Pancreas (tissue), 10 donors: ENCODE measurements around the gene BCL2L15. TPM values are rescaled to one million over a fixed set of nuclear protein-coding genes. Genes with fewer than 3 reads are reported as not detected.
"Not testable (repeated sequence)": the region's sequence is repeated elsewhere in the genome, so short reads cannot be mapped to it uniquely, and the experiment has no call there.

Source experiments
- ATAC-seq, 4 donors: fragments of 200-7000 bp; cut with Tn5 transposase; one replicate each; pipeline versions ENCODE4 v1.8.0 to v1.9.1; 2020; ENCODE audit warnings: mild to moderate bottlenecking in 4 of 4, moderate library complexity in 4 of 4
- DNase-seq, 6 donors: peaks; one replicate each; pipeline ENCODE4 v3.0.0-alpha.2; 2020
- FAIRE-seq: peaks from 2 replicates; lab custom pipeline; 2012; peaks lifted over from hg19 to GRCh38; lab: Jason Lieb, UNC
- H3K27ac ChIP-seq, 4 donors: fragments of 200-600 bp; sonication (generic); 1 replicate in 3 of 4; 2 replicates in 1 of 4; pipeline versions ENCODE4 v1.5.0 to v1.8.0; 2020
- H3K27me3 ChIP-seq, 4 donors: fragments of 200-600 bp; one replicate each; pipeline ENCODE4 v1.8.0; 2021
- H3K36me3 ChIP-seq, 3 donors: fragments of 200-600 bp; sonication (generic) in 1 of 3; one replicate each; pipeline versions ENCODE4 v1.5.0 to v1.8.0; 2020 to 2021
- H3K4me1 ChIP-seq, 3 donors: fragments of 200-600 bp; one replicate each; pipeline ENCODE4 v1.8.0; 2021
- H3K4me3 ChIP-seq, 4 donors: fragments of 200-600 bp; sonication (generic) in 2 of 4; one replicate each; pipeline versions ENCODE4 v1.5.0 to v1.8.0; 2020 to 2021
- H3K9me3 ChIP-seq, 4 donors: fragments of 200-600 bp; one replicate each; pipeline ENCODE4 v1.8.0; 2021
- WGBS, 2 donors: extraction: QIAGEN DNeasy Blood & Tissue Kit; methylation state at CpG; one replicate each; pipeline ENCODE4 v1.1.7; 2013; 5-methylcytosine and 5-hydroxymethylcytosine counted together
- intact Hi-C, 3 donors: fragments of 100-400 bp; cut with DNase I; formaldehyde crosslinking; loops; one replicate each; pipeline versions ENCODE4 v1.11.1 to v1.14.2; 2022
- polyA plus RNA-seq, 2 donors: library from polyadenylated mRNA; stranded (reverse); fragments of 200-250 nt; gene quantifications; one replicate each; pipeline ENCODE4 v1.2.3, GENCODE V29; 2013
- total RNA-seq, 6 donors: library from RNA; stranded (reverse); fragmentation: NEBNext Ultra II Directional in 4 of 6; extraction: Animal tissue kit (Norgen Biotek cat#: 25700) in 4 of 6; gene quantifications; one replicate each; pipeline versions ENCODE4 v1.2.1 to v1.2.4, GENCODE V29; 2021 to 2023
- TF ChIP-seq, protein P1 (sequence below), 4 donors: fragments of 200-600 bp; sonication (generic) in 3 of 4; IDR thresholded peaks; one replicate each; pipeline versions ENCODE4 v1.5.0 to v1.8.0; 2021; ENCODE audit warnings: antibody characterized with exemption in 4 of 4
- donor health status: healthy with polysubstance abuse.
- donor health status: DM: no; HTN: no; CAD: no; lungs with moderate emphysema.
- donor health status: DM: no; HTN: no; CAD: no.
- donor health status: control.
- donor health status: control.
- donor health status: Bipolar disorder and iron deficiency.
- donor health status: DM: yes; HTN: yes; CAD: no.
- donor health status: DM: no; HTN: no; CAD: no.
- donor health status: DM: no; HTN: no; CAD: no.
- donor health status: DM: yes; HTN: yes; CAD: no.

BCL2L15 gene
- total and polyA plus RNA-seq, 8 donors, result 4.9 to 25.8 (median 15.1) TPM

DNA sequence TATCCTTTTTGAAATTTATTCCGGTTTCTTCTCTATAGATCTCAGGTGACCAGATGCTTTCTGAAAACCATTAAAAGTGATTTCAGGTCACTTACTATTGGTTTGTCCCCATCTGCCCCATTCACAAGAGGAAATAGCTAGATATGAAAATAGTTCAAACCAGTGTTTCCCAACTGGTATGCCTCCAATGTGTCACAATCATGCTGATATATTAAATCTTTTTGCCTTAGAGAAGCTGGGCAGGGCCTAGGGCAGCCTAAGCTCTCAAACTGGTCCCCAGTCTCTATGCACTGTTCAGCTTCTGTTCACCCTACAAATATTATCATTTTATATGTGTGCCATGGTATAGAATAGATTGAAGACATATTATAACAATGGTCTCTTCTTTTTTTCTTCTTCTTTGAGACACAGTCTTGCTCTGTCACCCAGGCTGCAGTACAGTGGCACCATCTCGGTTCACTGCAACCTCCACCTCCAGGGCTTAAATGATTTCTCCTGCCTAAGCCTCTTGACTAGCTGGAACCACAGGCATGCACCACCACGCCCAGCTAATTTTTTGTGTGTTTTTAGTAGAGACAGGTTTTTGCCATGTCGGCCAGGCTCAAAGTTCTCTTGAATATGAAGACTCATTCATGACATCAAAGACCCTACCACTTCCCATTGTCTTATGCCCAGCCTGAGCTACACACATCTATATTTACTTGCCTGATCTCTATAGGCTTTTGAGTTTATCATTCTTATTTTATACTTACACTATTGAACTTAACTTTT lies 31.6 kb downstream of the BCL2L15 start:
- Histone ChIP-seq H3K27ac (no peak overlapping the region), H3K27me3 (no peaks in the 10 kb centered on the region), H3K9me3 (no peaks in the 10 kb centered on the region), H3K4me3 (no peak overlapping the region), H3K36me3 (no peaks in the 10 kb centered on the region), H3K4me1 (no peaks in the 10 kb centered on the region)
- DNase-seq, result no peak
- WGBS, 2 donors, result 90 to 93% methylated on average over 4 of the region's 4 CpGs
- ATAC-seq, result no peak
- FAIRE-seq, result no peak
- intact Hi-C loops, result no loop called here
- TF ChIP-seq, protein P1, sequence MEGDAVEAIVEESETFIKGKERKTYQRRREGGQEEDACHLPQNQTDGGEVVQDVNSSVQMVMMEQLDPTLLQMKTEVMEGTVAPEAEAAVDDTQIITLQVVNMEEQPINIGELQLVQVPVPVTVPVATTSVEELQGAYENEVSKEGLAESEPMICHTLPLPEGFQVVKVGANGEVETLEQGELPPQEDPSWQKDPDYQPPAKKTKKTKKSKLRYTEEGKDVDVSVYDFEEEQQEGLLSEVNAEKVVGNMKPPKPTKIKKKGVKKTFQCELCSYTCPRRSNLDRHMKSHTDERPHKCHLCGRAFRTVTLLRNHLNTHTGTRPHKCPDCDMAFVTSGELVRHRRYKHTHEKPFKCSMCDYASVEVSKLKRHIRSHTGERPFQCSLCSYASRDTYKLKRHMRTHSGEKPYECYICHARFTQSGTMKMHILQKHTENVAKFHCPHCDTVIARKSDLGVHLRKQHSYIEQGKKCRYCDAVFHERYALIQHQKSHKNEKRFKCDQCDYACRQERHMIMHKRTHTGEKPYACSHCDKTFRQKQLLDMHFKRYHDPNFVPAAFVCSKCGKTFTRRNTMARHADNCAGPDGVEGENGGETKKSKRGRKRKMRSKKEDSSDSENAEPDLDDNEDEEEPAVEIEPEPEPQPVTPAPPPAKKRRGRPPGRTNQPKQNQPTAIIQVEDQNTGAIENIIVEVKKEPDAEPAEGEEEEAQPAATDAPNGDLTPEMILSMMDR (IDR thresholded peaks at IDR 0.05), result no peak

GRCh38 chr1:113854234-113854633 lies 33.1 kb downstream of the BCL2L15 start:
- Histone ChIP-seq H3K4me3 (no peak overlapping the region), H3K4me1 (no peaks in the 10 kb centered on the region), H3K27me3 (no peaks in the 10 kb centered on the region), H3K9me3 (no peaks in the 10 kb centered on the region), H3K27ac (no peak overlapping the region), H3K36me3 (no peaks in the 10 kb centered on the region)
- no peak for DNase-seq
- intact Hi-C loops, result no loop called here
- TF ChIP-seq, protein P1 (IDR thresholded peaks at IDR 0.05), result no peak
- 32 to 97% methylated on average over 1 of the region's 1 CpG for WGBS, 2 donors
- ATAC-seq, result no peak
- no peak for FAIRE-seq

GRCh38 chr1:113852694-113853093 lies 34.7 kb downstream of the BCL2L15 start:
- H3K4me3 ChIP-seq, H3K4me1 ChIP-seq, H3K27me3 ChIP-seq, H3K27ac ChIP-seq, DNase-seq, H3K9me3 ChIP-seq, ATAC-seq, intact Hi-C loops, H3K36me3 ChIP-seq, FAIRE-seq: not testable (repeated sequence)
- 82 to 96% methylated on average over 6 of the region's 6 CpGs for WGBS, 2 donors

DNA sequence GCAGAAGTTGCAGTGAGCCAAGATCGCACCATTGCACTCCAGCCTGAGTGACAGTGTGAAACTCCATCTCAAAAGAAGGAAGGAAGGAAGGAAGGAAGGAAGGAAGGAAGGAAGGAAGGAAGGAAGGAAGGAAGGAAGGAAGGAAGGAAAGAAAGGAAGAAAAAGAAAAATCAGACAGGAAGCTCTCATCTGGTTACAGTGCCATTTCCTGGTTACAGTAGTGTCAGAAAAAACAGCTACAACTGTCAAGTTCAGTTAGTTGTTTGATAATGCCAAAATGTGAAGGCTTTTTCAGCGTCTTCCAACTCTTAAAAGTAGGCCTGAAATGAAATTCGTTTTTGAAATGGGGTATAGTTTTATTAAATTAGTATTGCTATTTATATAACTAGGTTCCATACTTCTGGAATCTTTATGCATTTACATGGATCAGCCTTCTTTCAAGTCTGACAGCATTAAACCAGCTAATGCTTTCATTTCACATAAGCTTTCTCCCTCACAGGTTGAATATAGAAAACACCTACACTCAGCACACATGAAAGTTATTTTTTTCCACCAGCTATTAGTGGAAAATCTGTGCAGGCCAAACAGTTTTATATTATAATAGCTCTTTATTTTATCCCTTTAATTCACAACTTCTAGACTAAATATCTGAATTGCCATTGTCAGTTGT lies 37.1 kb downstream of the BCL2L15 start:
- WGBS, 2 donors, result 66% methylated on average over 3 of the region's 3 CpGs
- no peak for FAIRE-seq
- Histone ChIP-seq H3K36me3 (no peaks in the 10 kb centered on the region), H3K27ac (no peak overlapping the region), H3K4me1 (no peaks in the 10 kb centered on the region), H3K27me3 (no peaks in the 10 kb centered on the region), H3K4me3 (no peak overlapping the region), H3K9me3 (no peaks in the 10 kb centered on the region)
- no peak for ATAC-seq
- DNase-seq, result no peak
- intact Hi-C loops, result no loop called here
- TF ChIP-seq, protein P1 (IDR thresholded peaks at IDR 0.05), result no peak

DNA sequence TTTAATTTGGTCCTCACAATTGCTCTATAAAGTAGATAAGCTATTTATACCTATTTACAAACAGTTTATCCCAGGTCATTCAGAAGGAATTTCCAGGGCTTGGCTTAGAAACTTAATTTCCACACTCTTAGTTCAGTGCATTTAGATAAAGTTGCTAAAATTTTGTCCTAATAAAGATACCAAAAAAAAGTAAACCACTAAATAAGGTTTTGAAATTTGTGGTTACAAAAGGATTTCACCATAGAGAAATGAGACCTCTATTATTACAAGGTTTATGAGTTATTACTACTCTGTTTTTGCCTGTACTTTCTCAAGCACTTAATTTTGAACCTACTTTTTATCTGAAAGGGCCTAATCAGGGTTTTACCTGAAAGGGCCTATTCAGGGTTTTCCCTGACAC lies 38.3 kb downstream of the BCL2L15 start:
- Histone ChIP-seq H3K36me3 (no peaks in the 10 kb centered on the region), H3K27ac (no peak overlapping the region), H3K4me1 (no peaks in the 10 kb centered on the region), H3K27me3 (no peaks in the 10 kb centered on the region), H3K4me3 (no peak overlapping the region), H3K9me3 (no peaks in the 10 kb centered on the region)
- TF ChIP-seq, protein P1 (IDR thresholded peaks at IDR 0.05), result no peak
- ATAC-seq, result no peak
- no peak for DNase-seq
- intact Hi-C loops, result no loop called here
- no peak for FAIRE-seq
